GM13976 (cell line): ENCODE data around the gene ZNF777.
"Not testable (repeated sequence)": the region's sequence is repeated elsewhere in the genome, so short reads cannot be mapped to it uniquely, and the experiment has no call there.

Experiments
- DNase-seq: peaks from one replicate; pipeline ENCODE4 v3.0.0; 2012; ENCODE audit warnings: low spot score
- in situ Hi-C: fragments of 300-500 bp; cut with MboI; formaldehyde crosslinking; loops from one replicate; pipeline ENCODE4 v1.12.0; 2022; ENCODE audit warnings: low sequenced_read_pairs, mixed read lengths, inconsistent platforms; ENCODE audit not compliant: unreplicated experiment
- TF ChIP-seq, protein P1 (sequence below): IDR thresholded peaks from 2 replicates; pipeline ENCODE4 v1.5.1; 2012; ENCODE audit warnings: borderline replicate concordance, mild to moderate bottlenecking; ENCODE audit not compliant: insufficient read depth; ENCODE audit errors: extremely low read depth, missing control alignments, control extremely low read depth

Gene ZNF777

GRCh38 chr7:149420006-149420405 is 40.9 kb downstream of the ZNF777 start:
- TF ChIP-seq, protein P1, sequence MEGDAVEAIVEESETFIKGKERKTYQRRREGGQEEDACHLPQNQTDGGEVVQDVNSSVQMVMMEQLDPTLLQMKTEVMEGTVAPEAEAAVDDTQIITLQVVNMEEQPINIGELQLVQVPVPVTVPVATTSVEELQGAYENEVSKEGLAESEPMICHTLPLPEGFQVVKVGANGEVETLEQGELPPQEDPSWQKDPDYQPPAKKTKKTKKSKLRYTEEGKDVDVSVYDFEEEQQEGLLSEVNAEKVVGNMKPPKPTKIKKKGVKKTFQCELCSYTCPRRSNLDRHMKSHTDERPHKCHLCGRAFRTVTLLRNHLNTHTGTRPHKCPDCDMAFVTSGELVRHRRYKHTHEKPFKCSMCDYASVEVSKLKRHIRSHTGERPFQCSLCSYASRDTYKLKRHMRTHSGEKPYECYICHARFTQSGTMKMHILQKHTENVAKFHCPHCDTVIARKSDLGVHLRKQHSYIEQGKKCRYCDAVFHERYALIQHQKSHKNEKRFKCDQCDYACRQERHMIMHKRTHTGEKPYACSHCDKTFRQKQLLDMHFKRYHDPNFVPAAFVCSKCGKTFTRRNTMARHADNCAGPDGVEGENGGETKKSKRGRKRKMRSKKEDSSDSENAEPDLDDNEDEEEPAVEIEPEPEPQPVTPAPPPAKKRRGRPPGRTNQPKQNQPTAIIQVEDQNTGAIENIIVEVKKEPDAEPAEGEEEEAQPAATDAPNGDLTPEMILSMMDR = no peak
- in situ Hi-C loops = no loop called here
- DNase-seq = no peak

DNA sequence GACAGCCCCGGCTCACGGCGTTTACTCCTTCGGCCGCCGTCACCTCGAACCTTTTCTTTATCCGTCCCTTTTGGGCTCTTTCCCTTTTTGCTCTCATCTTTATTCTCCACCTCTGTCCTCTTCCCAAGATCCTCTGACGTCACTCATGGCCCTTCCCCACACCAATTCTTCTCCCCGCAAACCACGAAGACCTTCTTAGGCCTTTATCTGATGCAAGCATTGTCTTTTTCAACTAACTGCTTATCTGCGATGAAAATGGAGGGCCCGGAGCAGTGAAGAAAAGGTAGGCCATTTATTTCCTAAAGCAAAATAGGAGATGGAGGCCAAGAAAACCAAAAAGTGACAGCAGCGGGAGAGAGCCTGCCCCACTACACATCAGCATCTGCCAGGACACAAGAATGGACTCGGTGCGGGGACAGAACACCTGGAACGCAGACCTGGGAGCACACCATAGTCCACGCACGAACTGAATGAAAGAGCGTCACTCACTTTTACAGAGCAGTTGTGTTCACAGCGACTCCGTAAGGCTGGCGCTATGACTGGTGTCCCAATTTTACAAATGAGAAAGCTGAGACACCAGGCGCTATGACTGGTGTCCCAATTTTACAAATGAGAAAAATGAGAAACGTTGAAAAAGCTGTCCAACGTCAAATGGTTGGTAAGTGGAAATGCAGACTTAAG is 45.3 kb downstream of the ZNF777 start:
- TF ChIP-seq, protein P1 = no peak
- in situ Hi-C loops = no loop called here
- no peak for DNase-seq

DNA sequence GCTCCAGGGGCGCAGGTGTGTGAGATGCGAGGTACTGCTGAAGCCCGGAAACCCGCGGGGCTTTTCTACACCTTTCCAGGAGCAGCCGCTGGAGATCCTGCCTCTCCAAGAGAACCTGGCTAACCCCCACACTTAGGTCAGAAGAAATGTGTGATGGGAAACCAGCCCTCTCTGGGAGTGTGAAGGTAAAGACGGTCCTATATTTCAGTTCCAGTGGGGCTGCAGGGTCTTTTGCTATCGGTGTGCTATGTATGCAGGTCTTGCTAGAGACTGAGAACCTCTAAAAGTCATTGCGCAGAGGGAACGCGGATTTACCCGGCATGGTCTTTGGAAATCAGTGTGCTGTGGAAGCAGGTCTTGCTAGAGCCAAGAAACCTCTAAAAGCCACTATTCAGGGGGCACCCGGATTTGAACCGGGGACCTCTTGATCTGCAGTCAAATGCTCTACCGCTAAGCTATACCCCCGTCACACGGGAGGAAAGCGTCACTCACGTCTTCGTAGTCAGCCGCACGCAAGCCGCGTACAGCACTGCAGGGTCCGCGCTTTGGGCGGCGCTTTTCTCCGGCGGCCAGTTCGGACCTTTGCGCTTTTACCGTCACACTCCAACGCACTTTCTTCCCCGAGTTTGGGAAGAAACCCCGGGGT is 46.0 kb downstream of the ZNF777 start:
- no peak for DNase-seq
- TF ChIP-seq, protein P1 = no peak
- in situ Hi-C loops = no loop called here

- in situ Hi-C loops = no loop called here
- DNase-seq = no peak
- TF ChIP-seq, protein P1 = no peak
These were observed 46.7 kb downstream of the ZNF777 start for GRCh38 chr7:149414171-149414570.

DNA sequence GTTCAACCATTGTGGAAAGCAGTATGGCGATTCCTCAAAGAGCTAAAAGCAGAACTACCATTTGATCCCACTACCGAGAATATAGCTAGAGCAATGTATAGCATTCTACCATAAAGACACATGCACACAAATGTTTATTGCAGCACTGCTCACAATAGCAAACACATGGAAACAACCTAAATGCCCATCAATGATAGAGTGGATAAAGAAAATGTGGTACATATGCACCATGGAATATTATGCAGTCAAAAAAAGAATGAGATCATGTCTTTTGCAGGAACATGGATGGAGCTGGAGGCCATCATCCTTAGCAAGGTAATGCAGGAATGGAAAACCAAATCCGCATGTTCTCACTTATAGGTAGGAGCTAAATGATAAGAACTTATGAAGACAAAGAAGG is 47.8 kb downstream of the ZNF777 start:
- in situ Hi-C loops, DNase-seq: not testable (repeated sequence)

- in situ Hi-C loops = no loop called here
- TF ChIP-seq, protein P1 = no peak
- DNase-seq = peak; percentile 54
These were observed 51.0 kb downstream of the ZNF777 start for GRCh38 chr7:149409895-149410294.

GRCh38 chr7:149404825-149405224 is 56.0 kb downstream of the ZNF777 start:
- DNase-seq = no peak
- TF ChIP-seq, protein P1 = no peak
- in situ Hi-C loops = no loop called here
